SK-N-SH (cell line): ENCODE data around the gene ETHE1. TPM values are rescaled to one million over a fixed set of nuclear protein-coding genes. Genes with fewer than 3 reads are reported as not detected.

ENCODE experiments used
- CTCF ChIA-PET: fragments of 300-600, 350-600 bp; formaldehyde crosslinking; extraction: SDS; loops from one replicate; lab custom pipeline; 2021; lab: Yijun Ruan, JAX
- POLR2A ChIA-PET: fragments of 350-600 bp; sonication (Branson Sonifier 250); formaldehyde crosslinking; extraction: SDS; loops from one replicate; lab custom pipeline; 2020; ENCODE audit warnings: antibody characterized with exemption, inconsistent platforms; lab: Yijun Ruan, JAX
- DNase-seq: peaks from one replicate; pipeline ENCODE4 v3.0.0; 2012
- H2AFZ ChIP-seq: fragments of 200-600 bp; sonication (generic); 2 replicates; pipeline ENCODE4 v1.8.1; 2016; ENCODE audit warnings: antibody characterized with exemption, mild to moderate bottlenecking, low read depth
- H3F3A ChIP-seq: fragments of 200-600 bp; sonication (generic); replicated peaks from 2 replicates; pipeline ENCODE3; 2016; ENCODE audit warnings: antibody characterized with exemption, mild to moderate bottlenecking; ENCODE audit not compliant: insufficient read depth
- H3K27ac ChIP-seq, 2 experiments: fragments of 200-500 bp in 1 of 2; fragments of 200-600 bp in 1 of 2; sonication (Bioruptor generic) in 1 of 2; sonication (generic), shearing (Covaris generic) in 1 of 2; 2 replicates each; pipeline versions ENCODE4 v1.5.1 to v1.6.1; 2014 to 2016; ENCODE audit warnings: low read depth in 2 of 2, inconsistent platforms in 1 of 2, low read length in 1 of 2, mild to moderate bottlenecking in 1 of 2, mixed read lengths in 1 of 2
- H3K27me3 ChIP-seq: fragments of 200-600 bp; sonication (generic), shearing (Covaris generic); 2 replicates; pipeline ENCODE4 v1.6.1; 2016; ENCODE audit warnings: mixed run types; ENCODE audit not compliant: insufficient read depth
- H3K36me3 ChIP-seq, 2 experiments: fragments of 200-500 bp in 1 of 2; fragments of 200-600 bp in 1 of 2; sonication (Bioruptor generic) in 1 of 2; sonication (generic) in 1 of 2; replicated peaks in 1 of 2; 2 replicates each; pipeline versions ENCODE3 to v1.5.1; 2014 to 2016; ENCODE audit warnings: low read length in 1 of 2, mild to moderate bottlenecking in 1 of 2; ENCODE audit not compliant: insufficient read depth in 2 of 2, control insufficient read depth in 1 of 2
- H3K4me1 ChIP-seq, 2 experiments: fragments of 200-500 bp in 1 of 2; fragments of 200-600 bp in 1 of 2; sonication (Bioruptor generic) in 1 of 2; sonication (generic), shearing (Covaris generic) in 1 of 2; 2 replicates each; pipeline versions ENCODE4 v1.5.1 to v1.6.1; 2014 to 2016; ENCODE audit warnings: low read depth in 1 of 2, low read length in 1 of 2, mixed run types in 1 of 2; ENCODE audit not compliant: insufficient read depth in 2 of 2, control insufficient read depth in 1 of 2
- H3K4me2 ChIP-seq: fragments of 200-600 bp; sonication (generic), shearing (Covaris generic); 2 replicates; pipeline ENCODE4 v1.6.1; 2017; ENCODE audit warnings: mixed run types
- H3K4me3 ChIP-seq, 2 experiments: fragments of 200-500 bp in 1 of 2; fragments of 200-600 bp in 1 of 2; sonication (Bioruptor generic) in 1 of 2; sonication (generic), shearing (Covaris generic) in 1 of 2; 2 replicates each; pipeline versions ENCODE4 v1.5.1 to v1.8.1; 2014 to 2016; ENCODE audit warnings: low read depth in 2 of 2, inconsistent platforms in 1 of 2, low read length in 1 of 2, mild to moderate bottlenecking in 1 of 2, mixed read lengths in 1 of 2, moderate library complexity in 1 of 2
- H3K79me2 ChIP-seq: fragments of 200-600 bp; sonication (generic); 2 replicates; pipeline ENCODE4 v1.8.1; 2017; ENCODE audit warnings: mild to moderate bottlenecking; ENCODE audit not compliant: insufficient read depth
- H3K9ac ChIP-seq: fragments of 200-600 bp; sonication (generic); 2 replicates; pipeline ENCODE4 v1.6.1; 2017; ENCODE audit warnings: mixed run types
- H3K9me2 ChIP-seq: fragments of 200-600 bp; sonication (generic); 2 replicates; pipeline ENCODE4 v1.6.1; 2017; ENCODE audit warnings: mixed run types
- H3K9me3 ChIP-seq: fragments of 200-600 bp; sonication (generic); 2 replicates; pipeline ENCODE4 v1.6.1; 2017; ENCODE audit warnings: mixed run types, mild to moderate bottlenecking, moderate library complexity
- H4K20me1 ChIP-seq: fragments of 200-600 bp; sonication (generic); 2 replicates; pipeline ENCODE4 v1.6.1; 2017; ENCODE audit warnings: mild to moderate bottlenecking, mixed run types; ENCODE audit not compliant: insufficient read depth
- CHD2 ChIP-seq: fragments of 150-350 bp; IDR thresholded peaks from 2 replicates; pipeline ENCODE4 v1.6.1; 2018; ENCODE audit warnings: low read length; ENCODE audit not compliant: partially characterized antibody
- ELF1 ChIP-seq: IDR thresholded peaks from 2 replicates; pipeline ENCODE4 v1.4.0; 2012
- EP300 ChIP-seq, 2 experiments: IDR thresholded peaks; 2 replicates each; pipeline versions ENCODE4 v1.4.0 to v1.6.1; 2012; ENCODE audit warnings: borderline replicate concordance in 1 of 2, low read depth in 1 of 2, low read length in 1 of 2
- FOXM1 ChIP-seq: IDR thresholded peaks from 2 replicates; pipeline ENCODE4 v1.4.0; 2012; ENCODE audit warnings: low read depth, mild to moderate bottlenecking
- POLR2AphosphoS5 ChIP-seq: IDR thresholded peaks from 2 replicates; pipeline ENCODE4 v1.6.1; 2012; ENCODE audit warnings: low read depth, low read length
- RCOR1 ChIP-seq: fragments of 150-350 bp; IDR thresholded peaks from 2 replicates; pipeline ENCODE4 v1.6.1; 2017; ENCODE audit warnings: antibody characterized with exemption, low read length
- SMC3 ChIP-seq: IDR thresholded peaks from 2 replicates; pipeline ENCODE4 v1.6.1; 2012; ENCODE audit warnings: low read depth, low read length, improper control_type of control experiment
- TAF1 ChIP-seq: IDR thresholded peaks from 2 replicates; pipeline ENCODE4 v1.6.1; 2012; ENCODE audit warnings: low read depth, mild to moderate bottlenecking, low read length, moderate library complexity, borderline replicate concordance
- TEAD4 ChIP-seq: IDR thresholded peaks from 2 replicates; pipeline ENCODE4 v1.4.0; 2012; ENCODE audit warnings: mild to moderate bottlenecking, borderline replicate concordance; ENCODE audit not compliant: insufficient read depth
- WGBS: methylation state at CpG from one replicate; pipeline ENCODE4 v1.1.6; 2017; ENCODE audit warnings: low lambda C conversion rate; 5-methylcytosine and 5-hydroxymethylcytosine counted together
- polyA plus RNA-seq, 3 experiments: library from polyadenylated mRNA; depleted of rRNA; stranded (reverse); fragments of >200 nt; gene quantifications; 2 replicates each; pipeline ENCODE4 v1.2.3, GENCODE V29; 2012
- TF ChIP-seq, protein P1 (sequence below): IDR thresholded peaks from 2 replicates; pipeline ENCODE4; 2012

Gene ETHE1
- polyA plus RNA-seq, 1 of the 3 experiments (the other 2 are of a cell fraction) = 86.2 TPM

DNA sequence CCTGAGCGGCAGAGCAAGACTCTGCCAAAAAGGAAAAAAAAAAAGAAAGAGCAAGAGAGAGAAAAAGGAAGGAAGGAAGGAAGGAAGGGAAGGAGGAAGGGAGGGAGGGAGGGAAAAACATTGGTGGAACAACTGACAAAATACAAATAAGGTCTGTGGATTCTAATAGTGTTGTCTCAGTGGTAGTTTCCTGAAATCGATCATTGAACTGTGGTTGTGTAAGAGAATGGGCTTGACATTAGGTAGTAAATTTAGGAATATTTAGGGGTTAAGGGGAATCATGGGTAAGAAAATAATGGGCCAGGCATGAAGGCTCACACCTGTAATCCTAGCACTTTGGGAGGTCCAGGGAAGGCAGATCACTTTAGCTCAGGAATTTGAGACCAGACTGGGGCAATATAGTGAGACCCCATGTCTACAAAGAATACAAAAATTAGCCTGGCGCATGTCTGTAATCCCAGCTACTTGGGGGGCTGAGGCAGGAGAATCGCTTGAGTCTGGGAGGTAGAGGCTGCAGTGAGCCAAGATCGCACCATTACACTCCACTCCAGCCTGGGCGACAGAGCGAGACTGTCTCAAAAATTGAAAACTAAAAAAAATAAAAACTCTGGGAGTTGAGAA, 36.9 kb downstream of the ETHE1 start:
- TF ChIP-seq TAF1 (no peak), TEAD4 (no peak)
- no peak overlapping the region for H3K9ac ChIP-seq
- H3K79me2 ChIP-seq = no peaks in the 10 kb centered on the region
- no peak overlapping the region for H3K27ac ChIP-seq
- no peaks in the 10 kb centered on the region for H3K9me3 ChIP-seq
- H3K4me3 ChIP-seq = no peak overlapping the region
- no peak overlapping the region for H2AFZ ChIP-seq
- H3K27me3 ChIP-seq = no peaks in the 10 kb centered on the region
- CTCF ChIA-PET = interaction anchor here (0.9 to 2.8 kb wide), 2 partner anchors 29 to 43 kb away, joined by 3 to 10 read pairs; no protein-coding TSS in a partner anchor
- no peaks in the 10 kb centered on the region for H4K20me1 ChIP-seq
- POLR2A ChIA-PET = no interaction called here
- no peaks in the 10 kb centered on the region for H3K4me1 ChIP-seq
- DNase-seq = no peak
- no peak overlapping the region for H3K4me2 ChIP-seq
- H3F3A ChIP-seq = no peaks in the 10 kb centered on the region
- H3K36me3 ChIP-seq = no peaks in the 10 kb centered on the region
- WGBS = 88% methylated on average over 7 of the region's 7 CpGs
- no peaks in the 10 kb centered on the region for H3K9me2 ChIP-seq

- WGBS = 84% methylated on average over 5 of the region's 5 CpGs
- Histone ChIP-seq H3K4me1 (no peaks in the 10 kb centered on the region), H3K4me2 (no peak overlapping the region), H3F3A (no peaks in the 10 kb centered on the region), H3K27ac (no peak overlapping the region), H2AFZ (no peak overlapping the region), H3K36me3 (no peaks in the 10 kb centered on the region), H3K9me2 (no peaks in the 10 kb centered on the region), H3K9me3 (no peaks in the 10 kb centered on the region)
- CTCF ChIA-PET = interaction anchor here (2.8 kb wide), 1 partner anchor 30 kb away, joined by 10 read pairs; no protein-coding TSS in a partner anchor
- TF ChIP-seq ELF1 = no peak
- TF ChIP-seq EP300 (IDR thresholded peaks at IDR 0.05; ENCODE audit: borderline replicate concordance in 1 of 2, low read depth in 1 of 2, low read length in 1 of 2) = no peak
- TF ChIP-seq POLR2AphosphoS5 = no peak
- TF ChIP-seq, protein P1, sequence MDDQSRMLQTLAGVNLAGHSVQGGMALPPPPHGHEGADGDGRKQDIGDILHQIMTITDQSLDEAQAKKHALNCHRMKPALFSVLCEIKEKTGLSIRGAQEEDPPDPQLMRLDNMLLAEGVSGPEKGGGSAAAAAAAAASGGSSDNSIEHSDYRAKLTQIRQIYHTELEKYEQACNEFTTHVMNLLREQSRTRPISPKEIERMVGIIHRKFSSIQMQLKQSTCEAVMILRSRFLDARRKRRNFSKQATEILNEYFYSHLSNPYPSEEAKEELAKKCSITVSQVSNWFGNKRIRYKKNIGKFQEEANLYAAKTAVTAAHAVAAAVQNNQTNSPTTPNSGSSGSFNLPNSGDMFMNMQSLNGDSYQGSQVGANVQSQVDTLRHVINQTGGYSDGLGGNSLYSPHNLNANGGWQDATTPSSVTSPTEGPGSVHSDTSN = no peak
- TF ChIP-seq, all 33 proteins: peak for 0
- no peak for DNase-seq
- H3K9ac ChIP-seq = no peak overlapping the region
- H3K4me3 ChIP-seq = no peak overlapping the region
- no peaks in the 10 kb centered on the region for H4K20me1 ChIP-seq
- POLR2A ChIA-PET = no interaction called here
- H3K79me2 ChIP-seq = no peaks in the 10 kb centered on the region
- H3K27me3 ChIP-seq = no peaks in the 10 kb centered on the region
Observed at GRCh38 chr19:43489310-43489709, 37.7 kb downstream of the ETHE1 start.

DNA sequence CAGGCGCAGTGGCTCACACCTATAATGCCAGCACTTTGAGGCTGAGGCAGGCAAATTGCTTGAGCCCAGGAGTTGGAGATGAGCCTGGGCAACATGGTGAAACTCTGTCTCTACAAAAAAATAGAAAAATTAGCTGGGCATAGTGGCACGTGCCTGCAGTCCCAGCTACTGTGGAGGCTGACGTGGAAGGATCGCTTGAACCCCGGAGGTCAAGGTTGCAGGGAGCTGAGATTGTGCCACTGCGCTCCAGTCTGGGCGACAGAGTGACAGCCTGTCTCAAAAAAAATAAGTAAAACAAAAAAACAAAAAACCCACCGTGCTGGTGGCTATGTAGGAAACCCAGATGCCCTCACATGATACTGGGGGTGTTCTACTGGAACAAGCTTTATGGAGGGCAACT, 38.8 kb downstream of the ETHE1 start:
- H3K27ac ChIP-seq = no peak overlapping the region
- TF ChIP-seq RCOR1 (no peak), CHD2 (no peak), SMC3 (no peak), FOXM1 (no peak)
- no peaks in the 10 kb centered on the region for H3K27me3 ChIP-seq
- H4K20me1 ChIP-seq = no peaks in the 10 kb centered on the region
- H3K79me2 ChIP-seq = no peaks in the 10 kb centered on the region
- no peaks in the 10 kb centered on the region for H3K36me3 ChIP-seq
- no peaks in the 10 kb centered on the region for H3K9me3 ChIP-seq
- H3K4me3 ChIP-seq = no peak overlapping the region
- WGBS = 82% methylated on average over 8 of the region's 8 CpGs
- H3K4me1 ChIP-seq = no peaks in the 10 kb centered on the region
- H3K4me2 ChIP-seq = no peak overlapping the region
- CTCF ChIA-PET = no interaction called here
- DNase-seq = no peak
- POLR2A ChIA-PET = no interaction called here
- H2AFZ ChIP-seq = no peak overlapping the region
- H3K9ac ChIP-seq = no peak overlapping the region
- H3F3A ChIP-seq = no peaks in the 10 kb centered on the region
- no peaks in the 10 kb centered on the region for H3K9me2 ChIP-seq
